ENCODE measurements around the gene PRICKLE2.

DNA sequence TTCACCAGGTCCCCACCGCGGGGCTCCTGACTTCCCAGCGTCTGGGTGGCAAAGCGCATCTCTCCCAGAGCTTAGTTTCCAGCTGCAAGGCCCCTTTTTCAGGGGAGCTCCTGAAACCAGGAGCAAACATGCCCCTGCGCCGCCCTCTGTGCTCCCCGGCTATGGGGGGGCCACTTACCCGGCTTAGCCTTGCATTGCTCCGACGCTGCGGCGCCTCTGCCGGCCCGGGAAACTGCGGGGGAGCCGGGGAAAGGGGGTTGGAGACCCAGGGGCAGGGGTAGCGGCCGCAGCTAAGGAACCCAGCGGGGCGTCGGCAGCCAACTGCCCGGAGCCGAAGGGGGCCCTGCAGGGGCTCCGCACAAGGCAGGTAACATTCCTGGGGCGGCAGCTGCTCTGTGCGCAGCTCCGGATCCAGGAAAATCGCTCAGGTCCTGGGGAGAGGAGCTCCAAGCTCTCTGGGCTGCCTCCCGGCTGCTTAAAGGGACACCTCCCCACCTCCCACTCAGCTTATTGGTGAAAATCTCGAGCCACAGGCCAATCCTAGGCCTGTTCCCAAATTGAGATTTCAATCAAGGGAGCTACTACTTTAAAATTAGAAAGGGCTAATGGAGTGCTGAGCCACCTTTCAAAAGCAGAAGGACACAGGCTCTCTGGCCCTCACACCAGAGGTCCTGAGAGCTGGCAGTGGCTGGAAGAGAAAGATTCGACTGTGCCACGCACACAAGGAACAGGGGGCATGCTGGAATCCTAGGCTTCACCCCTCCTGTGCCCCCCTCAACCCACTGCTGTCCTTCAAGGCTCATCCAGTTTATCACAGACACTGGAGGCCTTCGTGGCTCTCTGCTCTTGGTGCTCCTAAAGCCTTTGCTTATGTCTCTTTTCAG is 42.7 kb upstream of the PRICKLE2 start:
- TF ChIP-seq CTCF (IDR thresholded peaks at IDR 0.05; ENCODE audit: low read length), result no peak
- no peak for TF ChIP-seq EZH2 (optimal IDR thresholded peaks at IDR 0.05; ENCODE audit: low read depth, low read length)

All from MM.1S (cell line).